Endothelial cell of umbilical vein (primary cell): ENCODE measurements around the gene NCAN. TPM values are rescaled to one million over a fixed set of nuclear protein-coding genes. Genes with fewer than 3 reads are reported as not detected.

Source experiments
- BruUV-seq: library from RNA; stranded (reverse); fragments of 400-500 nt; replicated peaks from 2 replicates; lab custom pipeline; 2021; lab: Mats Ljungman, UMichigan
- CTCF ChIA-PET: fragments of 300-600, 350-600 bp; sonication (Branson Sonifier 250); formaldehyde crosslinking; loops from one replicate; lab custom pipeline; 2021; ENCODE audit warnings: antibody characterized with exemption, inconsistent platforms; lab: Charles Lee
- POLR2A ChIA-PET: fragments of 300-600, 350-600 bp; sonication (Branson Sonifier 250); formaldehyde crosslinking; loops from one replicate; lab custom pipeline; 2021; ENCODE audit warnings: antibody characterized with exemption, inconsistent platforms; lab: Charles Lee
- DNase-seq: peaks from one replicate; pipeline ENCODE4 v3.0.0-alpha.2; 2011; ENCODE audit warnings: low read depth, low spot score
- FAIRE-seq: peaks from 2 replicates; lab custom pipeline; 2011; peaks lifted over from hg19 to GRCh38; lab: Jason Lieb, UNC
- H2AFZ ChIP-seq: 2 replicates; pipeline ENCODE4 v1.6.0; 2012; ENCODE audit warnings: low read depth, low read length, control low read depth, inconsistent platforms
- H3K27ac ChIP-seq: 2 replicates; pipeline ENCODE4 v1.5.1; 2011; ENCODE audit warnings: low read depth, mild to moderate bottlenecking, control low read depth, low read length, moderate library complexity; ENCODE audit not compliant: insufficient read depth
- H3K27me3 ChIP-seq, 2 experiments: 2 replicates each; pipeline versions ENCODE4 v1.6.0 to v1.6.1; 2011; ENCODE audit warnings: low read length in 2 of 2, mixed read lengths in 1 of 2; ENCODE audit not compliant: control insufficient read depth in 2 of 2, insufficient read depth in 2 of 2
- H3K36me3 ChIP-seq, 2 experiments: 2 replicates in 1 of 2; 3 replicates in 1 of 2; pipeline ENCODE4 v1.5.1; 2011; ENCODE audit warnings: low read length in 2 of 2, mild to moderate bottlenecking in 1 of 2, moderate library complexity in 1 of 2; ENCODE audit not compliant: control insufficient read depth in 2 of 2, insufficient read depth in 2 of 2; ENCODE audit errors: extremely low read depth in 1 of 2
- H3K4me1 ChIP-seq: 3 replicates; pipeline ENCODE4 v1.5.1; 2011; ENCODE audit warnings: mild to moderate bottlenecking, low read length; ENCODE audit not compliant: control insufficient read depth, insufficient read depth; ENCODE audit errors: extremely low read depth
- H3K4me2 ChIP-seq: 2 replicates; pipeline ENCODE4 v1.6.1; 2011; ENCODE audit warnings: low read length, control low read depth, mixed read lengths; ENCODE audit not compliant: insufficient read depth
- H3K4me3 ChIP-seq, 3 experiments: fragments of 200-600 bp in 1 of 3; sonication (generic), shearing (Covaris generic) in 1 of 3; replicated peaks in 1 of 3; 2 replicates each; pipeline ENCODE4 v1.5.1; 2011 to 2016; ENCODE audit warnings: control low read depth in 3 of 3, low read length in 3 of 3, mild to moderate bottlenecking in 2 of 3, inconsistent platforms in 1 of 3, low read depth in 1 of 3, moderate library complexity in 1 of 3; ENCODE audit not compliant: insufficient read depth in 1 of 3
- H3K79me2 ChIP-seq: 2 replicates; pipeline ENCODE4 v1.6.0; 2012; ENCODE audit warnings: low read length, inconsistent platforms; ENCODE audit not compliant: control insufficient read depth, insufficient read depth
- H3K9ac ChIP-seq: replicated peaks from 2 replicates; pipeline ENCODE3; 2011; ENCODE audit warnings: low read length, control low read depth; ENCODE audit not compliant: insufficient read depth; ENCODE audit errors: extremely low read depth
- H3K9me1 ChIP-seq: replicated peaks from 3 replicates; pipeline ENCODE4 v1.6.0; 2011; ENCODE audit warnings: mild to moderate bottlenecking, low read length; ENCODE audit not compliant: control insufficient read depth, insufficient read depth; ENCODE audit errors: extremely low read depth
- H3K9me3 ChIP-seq: replicated peaks from 2 replicates; pipeline ENCODE4 v1.5.1; 2012; ENCODE audit warnings: low read length, inconsistent platforms; ENCODE audit not compliant: control insufficient read depth, insufficient read depth
- H4K20me1 ChIP-seq: replicated peaks from 2 replicates; pipeline ENCODE3; 2011; ENCODE audit warnings: mild to moderate bottlenecking, low read length; ENCODE audit not compliant: control insufficient read depth, insufficient read depth; ENCODE audit errors: extremely low read depth
- EZH2 ChIP-seq: IDR thresholded peaks from 2 replicates; pipeline ENCODE4 v1.6.1; 2012; ENCODE audit warnings: borderline replicate concordance, low read depth, mild to moderate bottlenecking, moderate library complexity, low read length, inconsistent platforms; ENCODE audit not compliant: severe bottlenecking
- FOS ChIP-seq: IDR thresholded peaks from 2 replicates; pipeline ENCODE4 v1.6.1; 2011; ENCODE audit warnings: mild to moderate bottlenecking, low read length, moderate library complexity, borderline replicate concordance; ENCODE audit not compliant: insufficient read depth
- GATA2 ChIP-seq: IDR thresholded peaks from 2 replicates; pipeline ENCODE4 v1.7.0; 2011; ENCODE audit warnings: low read depth, mild to moderate bottlenecking, moderate library complexity, mixed read lengths, low read length; ENCODE audit not compliant: insufficient read length, insufficient read depth
- JUN ChIP-seq: IDR thresholded peaks from 2 replicates; pipeline ENCODE4 v1.6.1; 2011; ENCODE audit warnings: borderline replicate concordance, low read depth; ENCODE audit not compliant: insufficient read length, insufficient read depth
- MYC ChIP-seq: IDR thresholded peaks from one replicate; pipeline ENCODE4 v1.6.1; 2011; ENCODE audit warnings: mild to moderate bottlenecking, low read depth, low read length
- POLR2A ChIP-seq: IDR thresholded peaks from 2 replicates; pipeline ENCODE4 v1.6.1; 2012; ENCODE audit warnings: low read depth, mild to moderate bottlenecking, control low read depth, low read length
- POLR2AphosphoS5 ChIP-seq: IDR thresholded peaks from 2 replicates; pipeline ENCODE4 v1.6.1; 2012; ENCODE audit warnings: low read depth, mild to moderate bottlenecking, control low read depth, low read length, moderate library complexity; ENCODE audit not compliant: insufficient read depth
- dilution Hi-C: fragments of 300-500 bp; cut with MboI; formaldehyde crosslinking; loops from one replicate; pipeline ENCODE4 v1.15.0; 2019; ENCODE audit warnings: low sequenced_read_pairs; ENCODE audit not compliant: extremely low pct_ligation_motif_present
- intact Hi-C: fragments of 100-400 bp; cut with micrococcal nuclease; formaldehyde crosslinking; loops from one replicate; pipeline ENCODE4 v1.10.0; 2022
- polyA plus RNA-seq, 4 experiments: library from polyadenylated mRNA; depleted of rRNA in 3 of 4; stranded (reverse) in 3 of 4; unstranded in 1 of 4; fragments of >200 nt; gene quantifications; 2 replicates each; pipeline versions ENCODE4 v1.2.1 to v1.2.3, GENCODE V29; 2011 to 2012; ENCODE audit warnings: missing spikeins in 1 of 4
- total RNA-seq: library from RNA; stranded (reverse); gene quantifications from 2 replicates; pipeline ENCODE4 v1.2.3, GENCODE V29; 2021
- TF ChIP-seq, protein P1 (sequence below): IDR thresholded peaks from 2 replicates; pipeline ENCODE4 v1.6.1; 2011; ENCODE audit not compliant: insufficient read depth, insufficient read length
- TF ChIP-seq, protein P2 (sequence below), 2 donors: IDR thresholded peaks; 1 replicate in 1 of 2; 2 replicates in 1 of 2; pipeline ENCODE4 v1.5.1; 2011; ENCODE audit warnings: low read length in 2 of 2, mild to moderate bottlenecking in 2 of 2, moderate library complexity in 2 of 2, control low read depth in 1 of 2, inconsistent platforms in 1 of 2, low read depth in 1 of 2; ENCODE audit not compliant: insufficient read depth in 1 of 2; ENCODE audit errors: extremely low read depth in 1 of 2

NCAN gene
- total and polyA plus RNA-seq, 2 donors (not counting 3 experiments of a cell fraction or from before 2014, with no cell fraction given) = not detected

DNA sequence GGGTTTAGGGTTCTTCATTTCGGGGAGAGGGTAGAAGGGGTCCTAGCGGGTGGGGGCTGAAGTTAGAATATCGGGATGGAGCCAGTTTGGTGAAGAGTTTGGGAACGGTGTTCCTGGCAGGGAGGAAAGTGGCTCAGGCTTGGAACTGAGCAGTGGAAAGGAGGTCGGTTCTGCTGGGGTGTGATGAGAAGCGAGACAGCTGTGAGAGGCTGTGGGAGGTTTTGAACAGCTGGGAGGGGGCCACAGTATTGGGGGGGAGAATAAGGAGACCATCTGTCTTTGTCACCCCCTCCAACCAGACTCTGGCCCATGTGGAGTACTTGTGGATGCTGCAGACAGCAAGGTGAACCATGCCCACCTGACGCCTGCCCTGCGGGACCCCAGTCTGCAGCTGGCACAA is 62.4 kb downstream of the NCAN start:
- intact Hi-C loops = no loop called here
- no peaks in the 10 kb centered on the region for H3K9me1 ChIP-seq
- no peak for TF ChIP-seq EZH2
- TF ChIP-seq, protein P1, sequence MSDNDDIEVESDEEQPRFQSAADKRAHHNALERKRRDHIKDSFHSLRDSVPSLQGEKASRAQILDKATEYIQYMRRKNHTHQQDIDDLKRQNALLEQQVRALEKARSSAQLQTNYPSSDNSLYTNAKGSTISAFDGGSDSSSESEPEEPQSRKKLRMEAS = no peak
- no peak for TF ChIP-seq JUN
- TF ChIP-seq, protein P2, sequence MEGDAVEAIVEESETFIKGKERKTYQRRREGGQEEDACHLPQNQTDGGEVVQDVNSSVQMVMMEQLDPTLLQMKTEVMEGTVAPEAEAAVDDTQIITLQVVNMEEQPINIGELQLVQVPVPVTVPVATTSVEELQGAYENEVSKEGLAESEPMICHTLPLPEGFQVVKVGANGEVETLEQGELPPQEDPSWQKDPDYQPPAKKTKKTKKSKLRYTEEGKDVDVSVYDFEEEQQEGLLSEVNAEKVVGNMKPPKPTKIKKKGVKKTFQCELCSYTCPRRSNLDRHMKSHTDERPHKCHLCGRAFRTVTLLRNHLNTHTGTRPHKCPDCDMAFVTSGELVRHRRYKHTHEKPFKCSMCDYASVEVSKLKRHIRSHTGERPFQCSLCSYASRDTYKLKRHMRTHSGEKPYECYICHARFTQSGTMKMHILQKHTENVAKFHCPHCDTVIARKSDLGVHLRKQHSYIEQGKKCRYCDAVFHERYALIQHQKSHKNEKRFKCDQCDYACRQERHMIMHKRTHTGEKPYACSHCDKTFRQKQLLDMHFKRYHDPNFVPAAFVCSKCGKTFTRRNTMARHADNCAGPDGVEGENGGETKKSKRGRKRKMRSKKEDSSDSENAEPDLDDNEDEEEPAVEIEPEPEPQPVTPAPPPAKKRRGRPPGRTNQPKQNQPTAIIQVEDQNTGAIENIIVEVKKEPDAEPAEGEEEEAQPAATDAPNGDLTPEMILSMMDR (IDR thresholded peaks at IDR 0.05; ENCODE audit: extremely low read depth in 1 of 2, insufficient read depth in 1 of 2, low read depth in 1 of 2, low read length in 2 of 2) = no peak
- no peak for TF ChIP-seq POLR2A
- TF ChIP-seq GATA2 = no peak
- no peak for TF ChIP-seq POLR2AphosphoS5
- TF ChIP-seq FOS = no peak
- no peak for TF ChIP-seq MYC
- no peak overlapping the region for H3K4me3 ChIP-seq
- dilution Hi-C loops = no loop called here
- no peak overlapping the region for H3K9ac ChIP-seq
- no peaks in the 10 kb centered on the region for H3K4me1 ChIP-seq
- H3K27me3 ChIP-seq = peaks cover 7 to 8% of the 10 kb centered on the region in 2 experiments
- H3K79me2 ChIP-seq = no peaks in the 10 kb centered on the region
- no peak overlapping the region for H2AFZ ChIP-seq
- CTCF ChIA-PET = interaction anchor here (0.6 kb wide), 1 partner anchor 20 kb away, joined by 3 read pairs; no protein-coding TSS in a partner anchor
- no peaks in the 10 kb centered on the region for H4K20me1 ChIP-seq
- H3K27ac ChIP-seq = no peak overlapping the region
- DNase-seq (no peak), FAIRE-seq (no peak)
- POLR2A ChIA-PET = no interaction called here
- no TSS peak for BruUV-seq
- H3K36me3 ChIP-seq = peaks cover 0 to 22% of the 10 kb centered on the region in 2 experiments
- no peaks in the 10 kb centered on the region for H3K9me3 ChIP-seq
- H3K4me2 ChIP-seq = no peak overlapping the region
